HEK293T (cell line): Measurements from ENCODE around the gene WDFY1.

Source experiments
- CTCF ChIA-PET: fragments of 350-600 bp; formaldehyde crosslinking; extraction: SDS; loops from one replicate; lab custom pipeline; 2021; ENCODE audit warnings: antibody characterized with exemption, inconsistent platforms; lab: Yijun Ruan, JAX
- POLR2A ChIA-PET: fragments of 350-600 bp; formaldehyde crosslinking; extraction: SDS; loops from one replicate; lab custom pipeline; 2020; ENCODE audit warnings: antibody characterized with exemption, inconsistent platforms; lab: Yijun Ruan, JAX
- DNase-seq: peaks from one replicate; pipeline ENCODE4 v3.0.0; 2012; ENCODE audit warnings: mixed read lengths; ENCODE audit errors: extremely low spot score
- ARNT ChIP-seq: fragments of 450-650 bp; IDR thresholded peaks from 2 replicates; pipeline ENCODE4 v1.6.1; 2017; ENCODE audit warnings: mild to moderate bottlenecking
- BHLHE40 ChIP-seq: fragments of 450-650 bp; IDR thresholded peaks from 2 replicates; pipeline ENCODE4 v1.6.1; 2016; ENCODE audit warnings: mild to moderate bottlenecking, moderate library complexity, borderline replicate concordance
- CTBP1 ChIP-seq: fragments of 450-650 bp; IDR thresholded peaks from 2 replicates; pipeline ENCODE4 v1.6.1; 2016; ENCODE audit warnings: borderline replicate concordance
- ELF4 ChIP-seq: fragments of 450-650 bp; IDR thresholded peaks from 2 replicates; pipeline ENCODE4 v1.6.1; 2017; ENCODE audit warnings: antibody characterized with exemption
- FOXA1 ChIP-seq: fragments of 450-650 bp; IDR thresholded peaks from 2 replicates; pipeline ENCODE4 v1.6.1; 2016; ENCODE audit warnings: mild to moderate bottlenecking
- FOXK2 ChIP-seq: fragments of 450-650 bp; IDR thresholded peaks from 2 replicates; pipeline ENCODE4 v1.6.1; 2016; ENCODE audit warnings: mild to moderate bottlenecking
- FOXM1 ChIP-seq: fragments of 450-650 bp; IDR thresholded peaks from 2 replicates; pipeline ENCODE4 v1.6.1; 2017; ENCODE audit warnings: mild to moderate bottlenecking, borderline replicate concordance
- HDGF ChIP-seq: fragments of 450-650 bp; IDR thresholded peaks from 2 replicates; pipeline ENCODE4 v1.6.1; 2017; ENCODE audit warnings: antibody characterized with exemption, borderline replicate concordance
- L3MBTL2 ChIP-seq: fragments of 450-650 bp; conservative IDR thresholded peaks from 2 replicates; pipeline ENCODE4 v1.6.1; 2016; ENCODE audit warnings: mild to moderate bottlenecking
- LEF1 ChIP-seq: fragments of 450-650 bp; IDR thresholded peaks from 2 replicates; pipeline ENCODE4 v1.6.1; 2017; ENCODE audit warnings: mild to moderate bottlenecking, borderline replicate concordance
- NFRKB ChIP-seq: fragments of 450-650 bp; IDR thresholded peaks from 2 replicates; pipeline ENCODE4 v1.6.1; 2016; ENCODE audit warnings: mild to moderate bottlenecking, moderate library complexity
- SP1 ChIP-seq: fragments of 450-650 bp; IDR thresholded peaks from 2 replicates; pipeline ENCODE4 v1.6.1; 2017
- SUZ12 ChIP-seq: fragments of 450-650 bp; IDR thresholded peaks from 2 replicates; pipeline ENCODE4 v1.6.1; 2016; ENCODE audit warnings: mild to moderate bottlenecking
- TARDBP ChIP-seq: fragments of 450-650 bp; IDR thresholded peaks from 2 replicates; pipeline ENCODE4 v1.6.1; 2016
- ZNF384 ChIP-seq: fragments of 450-650 bp; IDR thresholded peaks from 2 replicates; pipeline ENCODE4 v1.6.1; 2016
- TF ChIP-seq, protein P1 (sequence below): fragments of 450-650 bp; IDR thresholded peaks from 2 replicates; pipeline ENCODE4 v1.6.1; 2016

Gene WDFY1

GRCh38 chr2:223989206-223989855 lies 44.2 kb upstream of the WDFY1 start:
- TF ChIP-seq ELF4 (no peak), CTBP1 (no peak), FOXA1 (no peak), LEF1 (no peak), SUZ12 (no peak), FOXK2 (no peak), HDGF (no peak), BHLHE40 (no peak), FOXM1 (no peak), ZNF384 (no peak), ARNT (no peak), TARDBP (no peak), NFRKB (no peak), L3MBTL2 (no peak)
- TF ChIP-seq, protein P1, sequence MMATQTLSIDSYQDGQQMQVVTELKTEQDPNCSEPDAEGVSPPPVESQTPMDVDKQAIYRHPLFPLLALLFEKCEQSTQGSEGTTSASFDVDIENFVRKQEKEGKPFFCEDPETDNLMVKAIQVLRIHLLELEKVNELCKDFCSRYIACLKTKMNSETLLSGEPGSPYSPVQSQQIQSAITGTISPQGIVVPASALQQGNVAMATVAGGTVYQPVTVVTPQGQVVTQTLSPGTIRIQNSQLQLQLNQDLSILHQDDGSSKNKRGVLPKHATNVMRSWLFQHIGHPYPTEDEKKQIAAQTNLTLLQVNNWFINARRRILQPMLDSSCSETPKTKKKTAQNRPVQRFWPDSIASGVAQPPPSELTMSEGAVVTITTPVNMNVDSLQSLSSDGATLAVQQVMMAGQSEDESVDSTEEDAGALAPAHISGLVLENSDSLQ, result no peak
- ChIA-PET CTCF (interaction anchor here (1.5 kb wide), 1 partner anchor 19 kb away, joined by 6 read pairs; no protein-coding TSS in a partner anchor), POLR2A (no interaction called here)
- DNase-seq, result no peak

DNA sequence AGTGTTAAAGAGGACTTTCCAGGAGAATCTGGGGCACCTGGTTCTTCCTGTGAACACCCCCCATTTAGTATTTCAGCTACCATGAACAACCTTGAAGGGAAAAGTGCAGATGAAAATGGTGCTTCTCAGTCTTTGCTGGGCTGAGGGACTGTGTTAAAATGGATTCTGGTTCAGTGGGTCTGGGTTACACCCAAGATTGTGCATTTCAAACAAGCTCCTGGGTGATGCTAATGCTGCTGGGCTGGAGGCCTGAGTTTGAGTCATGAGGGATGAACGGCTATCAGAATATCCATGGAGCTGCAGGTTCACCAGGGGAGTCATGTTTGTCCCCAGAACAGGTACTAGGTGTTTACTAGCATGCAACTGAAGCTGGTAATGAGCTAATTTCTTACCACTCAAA lies 36.1 kb upstream of the WDFY1 start:
- CTCF ChIA-PET, result interaction anchor here (0.5 to 0.9 kb wide), 2 partner anchors 13 to 219 kb away, joined by 3 read pairs; no protein-coding TSS in a partner anchor
- POLR2A ChIA-PET, result no interaction called here

DNA sequence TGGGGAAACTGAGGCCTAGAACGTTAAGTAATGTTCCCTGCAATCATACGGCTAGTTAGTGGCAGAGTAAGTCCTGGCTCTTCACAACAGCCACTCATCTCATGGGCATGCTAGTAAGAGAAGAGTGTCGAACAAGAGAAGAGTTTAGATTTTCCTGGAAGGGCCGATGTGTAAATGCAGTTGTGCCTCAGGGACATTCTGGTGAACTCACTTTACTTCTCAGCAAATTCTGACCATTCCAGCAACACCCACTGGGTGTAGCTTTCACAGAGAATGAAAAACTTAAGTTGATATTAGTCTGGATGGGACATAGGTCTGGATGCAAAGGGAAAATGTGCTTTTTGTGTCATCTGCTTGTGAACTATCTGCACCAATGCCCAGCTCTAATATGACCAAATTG lies 35.7 kb upstream of the WDFY1 start:
- POLR2A ChIA-PET, result no interaction called here

More for the DNA sequence above, 36.1 kb upstream of the WDFY1 start:
- TF ChIP-seq BHLHE40, result no peak
- TF ChIP-seq FOXA1, result no peak
- no peak for TF ChIP-seq LEF1
- no peak for TF ChIP-seq SUZ12
- DNase-seq, result no peak

DNA sequence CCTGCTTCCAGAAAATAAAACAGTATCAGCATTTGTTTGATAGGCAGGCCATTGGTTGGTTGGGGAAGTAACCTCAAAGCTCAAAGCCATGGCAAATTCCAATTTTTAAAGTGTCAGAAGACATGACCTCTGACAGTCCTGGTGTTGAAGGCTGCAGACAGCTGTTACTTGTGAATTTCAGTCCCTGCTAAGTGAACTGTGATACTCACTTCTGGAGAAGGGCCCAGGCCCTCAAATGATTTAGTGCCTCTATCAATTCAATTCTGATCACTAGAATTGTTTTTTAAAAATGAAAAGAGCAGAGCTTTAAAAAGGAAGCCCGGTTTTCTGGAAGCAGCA lies 35.2 kb upstream of the WDFY1 start:
- TF ChIP-seq HDGF (no peak), ARNT (no peak), CTBP1 (no peak), LEF1 (no peak), FOXA1 (no peak), SUZ12 (no peak), SP1 (no peak), L3MBTL2 (no peak), FOXK2 (no peak)
- POLR2A ChIA-PET, result no interaction called here
- no peak for DNase-seq
- CTCF ChIA-PET, result interaction anchor here (0.6 kb wide), 1 partner anchor 10 kb away, joined by 6 read pairs; no protein-coding TSS in a partner anchor

More for the DNA sequence above, 35.7 kb upstream of the WDFY1 start:
- no peak for DNase-seq
- CTCF ChIA-PET, result interaction anchor here (0.5 to 0.9 kb wide), 3 partner anchors 9 to 219 kb away, joined by 3 to 6 read pairs (median 3); no protein-coding TSS in a partner anchor
- TF ChIP-seq ELF4, result no peak
- TF ChIP-seq CTBP1, result no peak
- no peak for TF ChIP-seq ARNT
- TF ChIP-seq, protein P1, result no peak

GRCh38 chr2:223979730-223980396 lies 34.7 kb upstream of the WDFY1 start:
- ChIA-PET POLR2A (no interaction called here), CTCF (interaction anchor here (0.6 kb wide), 1 partner anchor 10 kb away, joined by 6 read pairs; no protein-coding TSS in a partner anchor)
- TF ChIP-seq HDGF (no peak), NFRKB (no peak), SUZ12 (no peak), FOXM1 (no peak), FOXA1 (no peak), ZNF384 (no peak), CTBP1 (no peak), ARNT (no peak), ELF4 (no peak), TARDBP (no peak), BHLHE40 (no peak), L3MBTL2 (no peak), SP1 (no peak), LEF1 (no peak)
- TF ChIP-seq, protein P1, result no peak

DNA sequence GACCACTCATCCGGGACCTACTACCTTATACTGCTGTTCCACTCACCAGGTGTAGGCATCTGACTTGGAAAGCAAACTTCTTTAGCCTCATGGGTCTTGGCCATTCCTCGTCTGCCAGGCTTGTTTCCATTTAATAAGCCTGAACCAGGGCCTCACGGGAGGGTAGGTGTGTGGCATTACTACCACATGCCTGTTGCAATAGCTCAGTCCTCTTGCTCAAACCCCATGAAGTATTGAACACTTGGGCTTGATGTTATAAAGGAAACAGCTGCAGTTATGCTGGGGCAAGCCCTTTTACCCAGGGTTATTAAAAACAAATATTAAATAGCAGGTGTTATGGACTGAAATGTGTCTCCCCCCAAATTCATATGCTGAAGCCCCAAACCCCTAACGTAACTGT lies 33.3 kb upstream of the WDFY1 start:
- ChIA-PET CTCF (interaction anchor here (1.6 kb wide), 1 partner anchor 15 kb away, joined by 6 read pairs; no protein-coding TSS in a partner anchor), POLR2A (no interaction called here)
- DNase-seq, result no peak
- TF ChIP-seq TARDBP (no peak), CTBP1 (no peak), ARNT (no peak), FOXA1 (no peak), FOXM1 (no peak), BHLHE40 (no peak), SP1 (no peak), ZNF384 (no peak), HDGF (no peak), SUZ12 (no peak), ELF4 (no peak), LEF1 (no peak), NFRKB (no peak)
- TF ChIP-seq, protein P1, result no peak

More at GRCh38 chr2:223979730-223980396, 34.7 kb upstream of the WDFY1 start:
- no peak for DNase-seq
